ENCODE results near the gene EIF4E2.

EIF4E2 gene

DNA sequence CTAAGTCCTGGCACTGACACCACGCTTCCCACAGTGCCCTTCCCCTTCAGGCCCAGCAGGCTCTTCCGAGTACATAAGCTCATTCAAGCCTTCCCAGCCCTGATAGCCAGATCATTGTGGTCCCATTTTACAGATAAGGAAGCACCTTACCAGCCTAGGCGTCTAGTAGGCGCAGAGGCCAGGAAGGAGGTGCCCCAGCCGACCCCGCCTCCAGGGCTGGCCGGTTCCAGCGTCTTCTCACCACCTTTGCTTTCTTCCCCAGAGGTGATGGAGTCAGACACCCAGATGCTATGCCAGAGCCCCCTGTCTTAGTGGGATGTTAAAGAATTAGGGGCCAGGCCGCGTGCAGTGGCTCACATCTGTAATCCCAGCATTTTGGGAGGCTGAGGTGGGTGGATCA is 54.0 kb downstream of the EIF4E2 start:
- no peak for TF ChIP-seq GLIS3 (CRISPR knock-in tag; IDR thresholded peaks at IDR 0.05)
- TF ChIP-seq ZNF70 (CRISPR knock-in tag; IDR thresholded peaks at IDR 0.05), result no peak
- TF ChIP-seq SNAI2 (CRISPR knock-in tag; IDR thresholded peaks at IDR 0.05), result no peak
- TF ChIP-seq, protein P1, sequence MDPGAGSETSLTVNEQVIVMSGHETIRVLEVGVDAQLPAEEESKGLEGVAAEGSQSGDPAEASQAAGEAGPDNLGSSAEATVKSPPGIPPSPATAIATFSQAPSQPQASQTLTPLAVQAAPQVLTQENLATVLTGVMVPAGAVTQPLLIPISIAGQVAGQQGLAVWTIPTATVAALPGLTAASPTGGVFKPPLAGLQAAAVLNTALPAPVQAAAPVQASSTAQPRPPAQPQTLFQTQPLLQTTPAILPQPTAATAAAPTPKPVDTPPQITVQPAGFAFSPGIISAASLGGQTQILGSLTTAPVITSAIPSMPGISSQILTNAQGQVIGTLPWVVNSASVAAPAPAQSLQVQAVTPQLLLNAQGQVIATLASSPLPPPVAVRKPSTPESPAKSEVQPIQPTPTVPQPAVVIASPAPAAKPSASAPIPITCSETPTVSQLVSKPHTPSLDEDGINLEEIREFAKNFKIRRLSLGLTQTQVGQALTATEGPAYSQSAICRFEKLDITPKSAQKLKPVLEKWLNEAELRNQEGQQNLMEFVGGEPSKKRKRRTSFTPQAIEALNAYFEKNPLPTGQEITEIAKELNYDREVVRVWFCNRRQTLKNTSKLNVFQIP (CRISPR knock-in tag; IDR thresholded peaks at IDR 0.05; ENCODE audit: borderline replicate concordance, low read depth), result no peak
- TF ChIP-seq ZNF8 (CRISPR knock-in tag; IDR thresholded peaks at IDR 0.05), result no peak
- no peak for TF ChIP-seq ESRRG (CRISPR knock-in tag; IDR thresholded peaks at IDR 0.05)
- no peak for TF ChIP-seq PPARA (CRISPR knock-in tag; IDR thresholded peaks at IDR 0.05; ENCODE audit: borderline replicate concordance)
- no peak for TF ChIP-seq CSDC2 (CRISPR knock-in tag; IDR thresholded peaks at IDR 0.05)
- TF ChIP-seq, protein P2, sequence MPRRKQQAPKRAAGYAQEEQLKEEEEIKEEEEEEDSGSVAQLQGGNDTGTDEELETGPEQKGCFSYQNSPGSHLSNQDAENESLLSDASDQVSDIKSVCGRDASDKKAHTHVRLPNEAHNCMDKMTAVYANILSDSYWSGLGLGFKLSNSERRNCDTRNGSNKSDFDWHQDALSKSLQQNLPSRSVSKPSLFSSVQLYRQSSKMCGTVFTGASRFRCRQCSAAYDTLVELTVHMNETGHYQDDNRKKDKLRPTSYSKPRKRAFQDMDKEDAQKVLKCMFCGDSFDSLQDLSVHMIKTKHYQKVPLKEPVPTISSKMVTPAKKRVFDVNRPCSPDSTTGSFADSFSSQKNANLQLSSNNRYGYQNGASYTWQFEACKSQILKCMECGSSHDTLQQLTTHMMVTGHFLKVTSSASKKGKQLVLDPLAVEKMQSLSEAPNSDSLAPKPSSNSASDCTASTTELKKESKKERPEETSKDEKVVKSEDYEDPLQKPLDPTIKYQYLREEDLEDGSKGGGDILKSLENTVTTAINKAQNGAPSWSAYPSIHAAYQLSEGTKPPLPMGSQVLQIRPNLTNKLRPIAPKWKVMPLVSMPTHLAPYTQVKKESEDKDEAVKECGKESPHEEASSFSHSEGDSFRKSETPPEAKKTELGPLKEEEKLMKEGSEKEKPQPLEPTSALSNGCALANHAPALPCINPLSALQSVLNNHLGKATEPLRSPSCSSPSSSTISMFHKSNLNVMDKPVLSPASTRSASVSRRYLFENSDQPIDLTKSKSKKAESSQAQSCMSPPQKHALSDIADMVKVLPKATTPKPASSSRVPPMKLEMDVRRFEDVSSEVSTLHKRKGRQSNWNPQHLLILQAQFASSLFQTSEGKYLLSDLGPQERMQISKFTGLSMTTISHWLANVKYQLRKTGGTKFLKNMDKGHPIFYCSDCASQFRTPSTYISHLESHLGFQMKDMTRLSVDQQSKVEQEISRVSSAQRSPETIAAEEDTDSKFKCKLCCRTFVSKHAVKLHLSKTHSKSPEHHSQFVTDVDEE (CRISPR knock-in tag; IDR thresholded peaks at IDR 0.05), result no peak
- TF ChIP-seq BACH2 (CRISPR knock-in tag; IDR thresholded peaks at IDR 0.05; ENCODE audit: borderline replicate concordance), result no peak
- TF ChIP-seq, protein P3, sequence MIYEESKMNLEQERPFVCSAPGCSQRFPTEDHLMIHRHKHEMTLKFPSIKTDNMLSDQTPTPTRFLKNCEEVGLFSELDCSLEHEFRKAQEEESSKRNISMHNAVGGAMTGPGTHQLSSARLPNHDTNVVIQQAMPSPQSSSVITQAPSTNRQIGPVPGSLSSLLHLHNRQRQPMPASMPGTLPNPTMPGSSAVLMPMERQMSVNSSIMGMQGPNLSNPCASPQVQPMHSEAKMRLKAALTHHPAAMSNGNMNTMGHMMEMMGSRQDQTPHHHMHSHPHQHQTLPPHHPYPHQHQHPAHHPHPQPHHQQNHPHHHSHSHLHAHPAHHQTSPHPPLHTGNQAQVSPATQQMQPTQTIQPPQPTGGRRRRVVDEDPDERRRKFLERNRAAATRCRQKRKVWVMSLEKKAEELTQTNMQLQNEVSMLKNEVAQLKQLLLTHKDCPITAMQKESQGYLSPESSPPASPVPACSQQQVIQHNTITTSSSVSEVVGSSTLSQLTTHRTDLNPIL (CRISPR knock-in tag; IDR thresholded peaks at IDR 0.05; ENCODE audit: low read depth), result no peak
- no peak for TF ChIP-seq OSR1 (CRISPR knock-in tag; IDR thresholded peaks at IDR 0.05)
- TF ChIP-seq, protein P4, sequence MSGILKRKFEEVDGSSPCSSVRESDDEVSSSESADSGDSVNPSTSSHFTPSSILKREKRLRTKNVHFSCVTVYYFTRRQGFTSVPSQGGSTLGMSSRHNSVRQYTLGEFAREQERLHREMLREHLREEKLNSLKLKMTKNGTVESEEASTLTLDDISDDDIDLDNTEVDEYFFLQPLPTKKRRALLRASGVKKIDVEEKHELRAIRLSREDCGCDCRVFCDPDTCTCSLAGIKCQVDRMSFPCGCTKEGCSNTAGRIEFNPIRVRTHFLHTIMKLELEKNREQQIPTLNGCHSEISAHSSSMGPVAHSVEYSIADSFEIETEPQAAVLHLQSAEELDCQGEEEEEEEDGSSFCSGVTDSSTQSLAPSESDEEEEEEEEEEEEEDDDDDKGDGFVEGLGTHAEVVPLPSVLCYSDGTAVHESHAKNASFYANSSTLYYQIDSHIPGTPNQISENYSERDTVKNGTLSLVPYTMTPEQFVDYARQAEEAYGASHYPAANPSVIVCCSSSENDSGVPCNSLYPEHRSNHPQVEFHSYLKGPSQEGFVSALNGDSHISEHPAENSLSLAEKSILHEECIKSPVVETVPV (CRISPR knock-in tag; IDR thresholded peaks at IDR 0.05), result no peak
- no peak for TF ChIP-seq RARB (CRISPR knock-in tag; IDR thresholded peaks at IDR 0.05)
- TF ChIP-seq TOX (CRISPR knock-in tag; IDR thresholded peaks at IDR 0.05; ENCODE audit: borderline replicate concordance), result no peak
- TF ChIP-seq ARNTL (CRISPR knock-in tag; IDR thresholded peaks at IDR 0.05; ENCODE audit: borderline replicate concordance, low read depth), result no peak
- TF ChIP-seq, protein P5, sequence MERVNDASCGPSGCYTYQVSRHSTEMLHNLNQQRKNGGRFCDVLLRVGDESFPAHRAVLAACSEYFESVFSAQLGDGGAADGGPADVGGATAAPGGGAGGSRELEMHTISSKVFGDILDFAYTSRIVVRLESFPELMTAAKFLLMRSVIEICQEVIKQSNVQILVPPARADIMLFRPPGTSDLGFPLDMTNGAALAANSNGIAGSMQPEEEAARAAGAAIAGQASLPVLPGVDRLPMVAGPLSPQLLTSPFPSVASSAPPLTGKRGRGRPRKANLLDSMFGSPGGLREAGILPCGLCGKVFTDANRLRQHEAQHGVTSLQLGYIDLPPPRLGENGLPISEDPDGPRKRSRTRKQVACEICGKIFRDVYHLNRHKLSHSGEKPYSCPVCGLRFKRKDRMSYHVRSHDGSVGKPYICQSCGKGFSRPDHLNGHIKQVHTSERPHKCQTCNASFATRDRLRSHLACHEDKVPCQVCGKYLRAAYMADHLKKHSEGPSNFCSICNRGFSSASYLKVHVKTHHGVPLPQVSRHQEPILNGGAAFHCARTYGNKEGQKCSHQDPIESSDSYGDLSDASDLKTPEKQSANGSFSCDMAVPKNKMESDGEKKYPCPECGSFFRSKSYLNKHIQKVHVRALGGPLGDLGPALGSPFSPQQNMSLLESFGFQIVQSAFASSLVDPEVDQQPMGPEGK (CRISPR knock-in tag; IDR thresholded peaks at IDR 0.05; ENCODE audit: borderline replicate concordance), result no peak
- no peak for TF ChIP-seq ZFP3 (CRISPR knock-in tag; IDR thresholded peaks at IDR 0.05)
- no peak for TF ChIP-seq TCF4 (CRISPR knock-in tag; IDR thresholded peaks at IDR 0.05; ENCODE audit: borderline replicate concordance)
- TF ChIP-seq ZFP30 (CRISPR knock-in tag; IDR thresholded peaks at IDR 0.05), result no peak
- no peak for ATAC-seq

DNA sequence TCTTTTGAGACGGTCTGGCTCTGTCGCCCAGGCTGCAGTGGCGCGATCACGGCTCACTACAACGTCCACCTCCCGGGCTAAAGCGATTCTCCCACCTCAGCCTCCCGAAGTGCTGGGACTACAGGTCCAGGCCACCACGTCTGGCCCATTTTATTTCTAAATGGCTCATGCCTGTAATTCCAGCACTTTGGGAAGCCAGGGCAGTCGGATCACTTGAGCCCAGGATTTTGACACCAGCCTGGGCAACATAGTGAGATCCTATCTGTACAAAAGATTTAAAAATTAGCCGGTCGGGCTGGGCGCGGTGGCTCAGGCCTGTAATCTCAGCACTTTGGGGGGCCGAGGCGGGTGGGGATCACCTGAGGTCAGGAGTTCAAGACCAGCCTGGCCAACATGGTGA is 56.5 kb downstream of the EIF4E2 start:
- TF ChIP-seq ZNF565 (CRISPR knock-in tag; conservative IDR thresholded peaks at IDR 0.05; ENCODE audit: low read depth) (no peak), ZFP3 (CRISPR knock-in tag; IDR thresholded peaks at IDR 0.05) (no peak), ISL1 (CRISPR knock-in tag; IDR thresholded peaks at IDR 0.05) (no peak), PPARA (CRISPR knock-in tag; IDR thresholded peaks at IDR 0.05; ENCODE audit: borderline replicate concordance) (no peak)
- TF ChIP-seq, protein P5 (CRISPR knock-in tag; IDR thresholded peaks at IDR 0.05; ENCODE audit: borderline replicate concordance), result no peak
- TF ChIP-seq, protein P2 (CRISPR knock-in tag; IDR thresholded peaks at IDR 0.05), result no peak
- TF ChIP-seq, protein P4 (CRISPR knock-in tag; IDR thresholded peaks at IDR 0.05), result no peak
- ATAC-seq, result no peak
